ENCODE data around the gene FAM120A.

The FAM120A gene

DNA sequence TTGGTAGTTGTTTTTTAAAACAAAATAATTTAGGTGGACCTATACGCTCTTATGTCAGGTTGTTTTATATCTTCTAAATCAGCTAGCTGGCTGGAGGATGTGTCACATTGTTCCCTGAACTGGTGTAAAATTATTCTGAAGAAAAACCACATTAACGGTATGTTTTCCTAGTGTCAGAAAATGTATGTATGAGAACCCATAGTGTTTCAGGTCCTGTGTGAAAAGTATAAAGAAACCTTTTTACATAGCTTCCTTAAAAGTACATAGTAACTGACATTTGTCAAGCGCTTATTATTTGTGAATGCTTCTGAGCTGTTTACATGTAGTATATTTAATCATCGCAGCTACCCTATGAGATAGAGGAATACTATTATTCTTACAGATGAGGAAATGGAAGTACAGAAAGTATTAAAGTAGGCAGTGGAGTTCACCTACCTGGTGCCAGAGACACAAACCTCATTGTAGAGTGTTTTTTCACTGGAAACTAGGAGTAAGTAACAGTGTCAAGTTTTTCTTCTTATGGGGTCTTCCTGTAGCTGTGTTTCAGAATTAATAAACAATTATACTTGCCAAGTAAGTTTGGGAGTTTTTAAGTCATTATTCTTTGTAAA is 12.3 kb downstream of the FAM120A start:
- in situ Hi-C loops (cut with HindIII; ENCODE audit: low sequenced_read_pairs), result no loop called here

GRCh38 chr9:93464395-93464794 is 12.9 kb downstream of the FAM120A start:
- no peak for DNase-seq (ENCODE audit: low read depth, low spot score)
- H3K4me3 ChIP-seq (ENCODE audit: low read depth, low read length), result no peak overlapping the region
- TF ChIP-seq, protein P1, sequence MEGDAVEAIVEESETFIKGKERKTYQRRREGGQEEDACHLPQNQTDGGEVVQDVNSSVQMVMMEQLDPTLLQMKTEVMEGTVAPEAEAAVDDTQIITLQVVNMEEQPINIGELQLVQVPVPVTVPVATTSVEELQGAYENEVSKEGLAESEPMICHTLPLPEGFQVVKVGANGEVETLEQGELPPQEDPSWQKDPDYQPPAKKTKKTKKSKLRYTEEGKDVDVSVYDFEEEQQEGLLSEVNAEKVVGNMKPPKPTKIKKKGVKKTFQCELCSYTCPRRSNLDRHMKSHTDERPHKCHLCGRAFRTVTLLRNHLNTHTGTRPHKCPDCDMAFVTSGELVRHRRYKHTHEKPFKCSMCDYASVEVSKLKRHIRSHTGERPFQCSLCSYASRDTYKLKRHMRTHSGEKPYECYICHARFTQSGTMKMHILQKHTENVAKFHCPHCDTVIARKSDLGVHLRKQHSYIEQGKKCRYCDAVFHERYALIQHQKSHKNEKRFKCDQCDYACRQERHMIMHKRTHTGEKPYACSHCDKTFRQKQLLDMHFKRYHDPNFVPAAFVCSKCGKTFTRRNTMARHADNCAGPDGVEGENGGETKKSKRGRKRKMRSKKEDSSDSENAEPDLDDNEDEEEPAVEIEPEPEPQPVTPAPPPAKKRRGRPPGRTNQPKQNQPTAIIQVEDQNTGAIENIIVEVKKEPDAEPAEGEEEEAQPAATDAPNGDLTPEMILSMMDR (IDR thresholded peaks at IDR 0.05; ENCODE audit: low read depth, low read length), result no peak
- in situ Hi-C loops (cut with HindIII; ENCODE audit: low sequenced_read_pairs), result no loop called here

More for the DNA sequence above, 12.3 kb downstream of the FAM120A start:
- DNase-seq (ENCODE audit: low read depth, low spot score), result no peak
- no peak overlapping the region for H3K4me3 ChIP-seq (ENCODE audit: low read depth, low read length)
- TF ChIP-seq, protein P1 (IDR thresholded peaks at IDR 0.05; ENCODE audit: low read depth, low read length), result no peak

GRCh38 chr9:93464876-93465275 is 13.4 kb downstream of the FAM120A start:
- no peak overlapping the region for H3K4me3 ChIP-seq (ENCODE audit: low read depth, low read length)
- no peak for DNase-seq (ENCODE audit: low read depth, low spot score)
- TF ChIP-seq, protein P1 (IDR thresholded peaks at IDR 0.05; ENCODE audit: low read depth, low read length), result no peak
- in situ Hi-C loops (cut with HindIII; ENCODE audit: low sequenced_read_pairs), result no loop called here

DNA sequence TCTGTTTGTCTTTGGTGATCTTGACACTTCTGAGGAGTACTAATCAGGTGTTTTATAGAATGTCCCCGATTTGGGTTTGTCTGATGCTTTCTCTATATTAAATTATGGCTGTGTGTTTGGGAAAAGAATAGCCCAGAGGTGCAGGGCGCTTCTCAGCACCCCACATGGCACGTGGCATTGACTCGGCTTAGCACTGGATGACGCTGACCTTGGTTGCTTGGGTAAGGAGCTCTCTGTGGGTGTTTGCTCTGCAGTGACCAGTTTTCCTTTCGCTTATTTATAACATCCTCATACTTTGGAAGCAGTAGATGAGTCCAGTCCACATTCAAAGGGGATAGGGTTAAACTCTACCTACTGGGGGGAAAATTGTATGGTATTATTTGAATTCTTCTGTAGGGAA is 14.4 kb downstream of the FAM120A start:
- no peak for DNase-seq (ENCODE audit: low read depth, low spot score)
- TF ChIP-seq, protein P1 (IDR thresholded peaks at IDR 0.05; ENCODE audit: low read depth, low read length), result no peak
- in situ Hi-C loops (cut with HindIII; ENCODE audit: low sequenced_read_pairs), result no loop called here

DNA sequence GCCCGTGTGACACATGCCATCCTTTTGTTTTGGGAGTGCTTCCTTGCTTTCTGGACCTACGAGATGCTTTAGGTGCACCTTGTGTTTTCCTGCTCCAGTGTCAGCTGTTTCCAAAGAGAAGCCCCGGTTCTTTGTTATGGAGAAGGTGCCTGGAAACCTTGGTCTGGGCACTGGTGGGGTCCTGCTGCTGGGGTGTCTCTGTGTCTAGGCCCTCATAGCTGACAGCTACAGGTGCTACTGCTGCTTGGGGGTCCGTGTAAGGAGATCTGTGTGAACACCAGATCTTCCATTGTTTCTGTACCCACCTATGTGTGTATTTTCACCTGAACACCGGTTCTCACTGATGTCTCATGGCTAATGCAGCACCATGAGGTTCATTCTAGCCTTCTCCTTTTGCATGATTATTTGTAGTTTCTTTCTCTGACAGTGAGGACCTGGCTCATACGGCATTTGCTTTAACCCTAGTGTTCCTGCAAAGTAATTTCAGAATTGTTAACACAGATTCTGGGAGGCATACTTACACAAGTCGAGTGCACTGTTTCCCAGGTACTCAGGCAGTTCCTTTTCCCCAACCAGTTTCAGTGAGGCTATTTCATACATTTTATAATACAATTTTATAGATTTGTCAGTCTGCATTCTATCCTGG is 15.1 kb downstream of the FAM120A start:
- in situ Hi-C loops (cut with HindIII; ENCODE audit: low sequenced_read_pairs), result no loop called here
- no peak for DNase-seq (ENCODE audit: low read depth, low spot score)
- TF ChIP-seq, protein P1 (IDR thresholded peaks at IDR 0.05; ENCODE audit: low read depth, low read length), result no peak
- H3K4me3 ChIP-seq (ENCODE audit: low read depth, low read length), result no peak overlapping the region

More for the DNA sequence above, 14.4 kb downstream of the FAM120A start:
- no peak overlapping the region for H3K4me3 ChIP-seq (ENCODE audit: low read depth, low read length)

GRCh38 chr9:93467062-93467416 is 15.6 kb downstream of the FAM120A start:
- no peak for DNase-seq (ENCODE audit: low read depth, low spot score)
- TF ChIP-seq, protein P1 (IDR thresholded peaks at IDR 0.05; ENCODE audit: low read depth, low read length), result no peak
- H3K4me3 ChIP-seq (ENCODE audit: low read depth, low read length), result no peak overlapping the region
- in situ Hi-C loops (cut with HindIII; ENCODE audit: low sequenced_read_pairs), result no loop called here
